ENCODE data around the gene SERINC5. TPM values are rescaled to one million over a fixed set of nuclear protein-coding genes. Genes with fewer than 3 reads are reported as not detected.
A peak's percentile ranks its signal among the peaks of the same experiment; 100 is the strongest.

Gene SERINC5
- total and polyA plus RNA-seq, 2 of the 4 experiments (the other 2 are of a cell fraction), result 5.0 to 8.1 TPM

DNA sequence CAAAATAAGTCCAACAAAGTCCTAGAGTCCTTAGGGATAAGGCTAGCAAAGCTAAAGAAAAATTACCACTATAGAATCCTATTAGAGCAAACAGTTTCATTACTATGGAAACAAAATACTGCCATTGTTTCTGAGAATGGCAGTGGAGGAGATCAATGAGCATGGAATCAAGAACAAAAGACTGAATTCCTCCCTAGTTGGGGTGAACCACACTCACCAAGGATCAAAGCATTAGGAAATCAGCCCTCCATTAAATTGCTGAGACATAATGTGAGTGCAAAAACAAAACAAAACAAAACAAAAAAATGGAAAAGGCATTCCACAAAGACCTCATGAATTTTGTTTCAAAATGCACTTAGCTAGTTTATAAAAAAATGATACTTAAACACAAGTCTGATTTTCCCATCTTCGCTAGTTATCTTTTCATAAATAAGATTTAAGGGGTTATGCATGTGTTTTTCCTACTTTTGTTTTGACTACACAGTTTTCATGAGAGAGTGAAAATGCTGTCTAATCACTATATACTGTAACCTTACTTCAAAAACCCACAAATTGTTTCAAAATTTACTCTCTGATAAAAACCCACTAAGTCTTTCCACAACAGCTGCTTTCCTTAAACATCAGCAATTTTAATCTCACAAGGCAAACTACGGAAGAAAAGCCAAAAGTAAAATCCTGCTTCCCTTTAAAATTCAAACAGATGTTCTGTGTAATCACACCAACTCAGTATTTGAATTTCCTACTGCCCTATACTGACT lies 9.7 kb downstream of the SERINC5 start:
- CTCF ChIA-PET, result no interaction called here
- no peak overlapping the region for H3K23ac ChIP-seq (ENCODE audit: low read depth, low read length)
- dilution Hi-C loops (cut with HindIII; ENCODE audit: low sequenced_read_pairs, unreplicated experiment) (no loop called here), intact Hi-C loops (cut with micrococcal nuclease) (loop anchor here (5.0 kb wide), 1 partner anchor 79 kb away; no protein-coding TSS in a partner anchor), in situ Hi-C loops (cut with MboI; ENCODE audit: low sequenced_read_pairs) (no loop called here)
- H3K56ac ChIP-seq (ENCODE audit: extremely low read depth, insufficient read depth, low read length), result no peak overlapping the region
- no peak overlapping the region for H3K14ac ChIP-seq (replicated peaks; ENCODE audit: low read depth, low read length)
- H3K4me3 ChIP-seq (ENCODE audit: insufficient read depth, low read depth, low read length), result no peak overlapping the region
- H4K5ac ChIP-seq (ENCODE audit: low read depth, low read length), result no peak overlapping the region
- H2BK120ac ChIP-seq (ENCODE audit: low read depth, low read length), result no peak overlapping the region
- TF ChIP-seq, protein P1, sequence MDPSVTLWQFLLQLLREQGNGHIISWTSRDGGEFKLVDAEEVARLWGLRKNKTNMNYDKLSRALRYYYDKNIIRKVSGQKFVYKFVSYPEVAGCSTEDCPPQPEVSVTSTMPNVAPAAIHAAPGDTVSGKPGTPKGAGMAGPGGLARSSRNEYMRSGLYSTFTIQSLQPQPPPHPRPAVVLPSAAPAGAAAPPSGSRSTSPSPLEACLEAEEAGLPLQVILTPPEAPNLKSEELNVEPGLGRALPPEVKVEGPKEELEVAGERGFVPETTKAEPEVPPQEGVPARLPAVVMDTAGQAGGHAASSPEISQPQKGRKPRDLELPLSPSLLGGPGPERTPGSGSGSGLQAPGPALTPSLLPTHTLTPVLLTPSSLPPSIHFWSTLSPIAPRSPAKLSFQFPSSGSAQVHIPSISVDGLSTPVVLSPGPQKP (IDR thresholded peaks at IDR 0.05; ENCODE audit: borderline replicate concordance, low read depth, low read length), result no peak
- TF ChIP-seq CHD1 (IDR thresholded peaks at IDR 0.05; ENCODE audit: low read depth, low read length), result no peak
- no peak for TF ChIP-seq BHLHE40 (IDR thresholded peaks at IDR 0.05; ENCODE audit: low read depth, low read length)
- TF ChIP-seq RAD21 (IDR thresholded peaks at IDR 0.05; ENCODE audit: low read length), result no peak
- no peak for TF ChIP-seq SMC3 (IDR thresholded peaks at IDR 0.05; ENCODE audit: low read depth, low read length)
- no peak for TF ChIP-seq MAFK (IDR thresholded peaks at IDR 0.05; ENCODE audit: low read depth, low read length)
- TF ChIP-seq RCOR1 (IDR thresholded peaks at IDR 0.05; ENCODE audit: insufficient replicate concordance, low read length), result no peak
- TF ChIP-seq, protein P2, sequence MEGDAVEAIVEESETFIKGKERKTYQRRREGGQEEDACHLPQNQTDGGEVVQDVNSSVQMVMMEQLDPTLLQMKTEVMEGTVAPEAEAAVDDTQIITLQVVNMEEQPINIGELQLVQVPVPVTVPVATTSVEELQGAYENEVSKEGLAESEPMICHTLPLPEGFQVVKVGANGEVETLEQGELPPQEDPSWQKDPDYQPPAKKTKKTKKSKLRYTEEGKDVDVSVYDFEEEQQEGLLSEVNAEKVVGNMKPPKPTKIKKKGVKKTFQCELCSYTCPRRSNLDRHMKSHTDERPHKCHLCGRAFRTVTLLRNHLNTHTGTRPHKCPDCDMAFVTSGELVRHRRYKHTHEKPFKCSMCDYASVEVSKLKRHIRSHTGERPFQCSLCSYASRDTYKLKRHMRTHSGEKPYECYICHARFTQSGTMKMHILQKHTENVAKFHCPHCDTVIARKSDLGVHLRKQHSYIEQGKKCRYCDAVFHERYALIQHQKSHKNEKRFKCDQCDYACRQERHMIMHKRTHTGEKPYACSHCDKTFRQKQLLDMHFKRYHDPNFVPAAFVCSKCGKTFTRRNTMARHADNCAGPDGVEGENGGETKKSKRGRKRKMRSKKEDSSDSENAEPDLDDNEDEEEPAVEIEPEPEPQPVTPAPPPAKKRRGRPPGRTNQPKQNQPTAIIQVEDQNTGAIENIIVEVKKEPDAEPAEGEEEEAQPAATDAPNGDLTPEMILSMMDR (conservative IDR thresholded peaks at IDR 0.05; ENCODE audit: low read depth, low read length), result no peak
- no peak for TF ChIP-seq RFX5 (IDR thresholded peaks at IDR 0.05; ENCODE audit: low read depth, low read length)
- no peak for TF ChIP-seq FOS (IDR thresholded peaks at IDR 0.05; ENCODE audit: low read depth, low read length)
- no peak overlapping the region for H3K27ac ChIP-seq (ENCODE audit: insufficient read depth, low read length)
- H3K9me3 ChIP-seq (ENCODE audit: control insufficient read depth, insufficient read depth, low read length), result no peaks in the 10 kb centered on the region; the same call in 1 of the 2 replicates
- H2BK20ac ChIP-seq (ENCODE audit: low read depth, low read length), result no peak overlapping the region
- H3K79me1 ChIP-seq (ENCODE audit: low read depth in 1 of 2, low read length in 2 of 2), result peaks cover 7 to 32% of the 10 kb centered on the region in 2 experiments; a peak in 3 of 4 replicates
- no peak overlapping the region for H4K91ac ChIP-seq (ENCODE audit: insufficient read depth, low read depth, low read length)
- peak; percentile 50 for ATAC-seq (ENCODE audit: low read depth)
- peak overlapping the region; percentile 12; the same call in 1 of the 2 replicates for H3K18ac ChIP-seq (ENCODE audit: low read depth, low read length)
- H3K4ac ChIP-seq (ENCODE audit: low read depth, low read length), result no peak overlapping the region
- no peaks in the 10 kb centered on the region for H3K36me3 ChIP-seq (ENCODE audit: control insufficient read depth, insufficient read depth, low read length)
- peaks cover 6% of the 10 kb centered on the region; the same call in 1 of the 2 replicates for H3K9me1 ChIP-seq (ENCODE audit: insufficient read depth, low read length)
- POLR2A ChIA-PET (ENCODE audit: unreplicated experiment), result interaction anchor here (0.6 kb wide), 1 partner anchor 161 kb away, joined by 3 read pairs; no protein-coding TSS in a partner anchor
- H4K20me1 ChIP-seq (ENCODE audit: insufficient read depth, low read length), result peaks cover 3% of the 10 kb centered on the region; the same call in 1 of the 2 replicates
- H2BK5ac ChIP-seq (ENCODE audit: low read depth, low read length, poor library complexity, severe bottlenecking), result no peak overlapping the region
- H2AK5ac ChIP-seq (ENCODE audit: low read depth, low read length), result no peak overlapping the region
- H2AFZ ChIP-seq (replicated peaks; ENCODE audit: low read length, poor library complexity), result no peak overlapping the region
- H2AK9ac ChIP-seq (replicated peaks; ENCODE audit: low read depth, low read length, poor library complexity), result no peak overlapping the region
- H3K27me3 ChIP-seq (ENCODE audit: control insufficient read depth, insufficient read depth, low read length), result no peaks in the 10 kb centered on the region
- H4K8ac ChIP-seq (ENCODE audit: low read depth in 2 of 2, low read length in 2 of 2), result 0 out of 4 replicates have a peak overlapping the region, but pooled peaks of 1 of the 2 experiments have one; percentile 28
- no peak overlapping the region for H3K9ac ChIP-seq (ENCODE audit: low read depth, low read length)
- no TSS peak for BruUV-seq (replicated peaks)
- peak overlapping the region; percentile 65 for H3K4me2 ChIP-seq (ENCODE audit: low read depth, low read length)
- WGBS, 2 experiments (ENCODE audit: extremely low coverage in 2 of 2, insufficient read length in 1 of 2), result no CpG with 5 or more reads among the region's 2 CpGs
- H3K4me1 ChIP-seq (ENCODE audit: control insufficient read depth, insufficient read depth, low read length), result peaks cover 3% of the 10 kb centered on the region
- H2BK15ac ChIP-seq (ENCODE audit: low read depth, low read length), result no peak overlapping the region
- peak; percentile 57 for DNase-seq
